ENCODE results near the gene NOSIP. TPM values are rescaled to one million over a fixed set of nuclear protein-coding genes. Genes with fewer than 3 reads are reported as not detected.

The NOSIP gene
- total RNA-seq, 1 donor from 2014 or later = 215 TPM

DNA sequence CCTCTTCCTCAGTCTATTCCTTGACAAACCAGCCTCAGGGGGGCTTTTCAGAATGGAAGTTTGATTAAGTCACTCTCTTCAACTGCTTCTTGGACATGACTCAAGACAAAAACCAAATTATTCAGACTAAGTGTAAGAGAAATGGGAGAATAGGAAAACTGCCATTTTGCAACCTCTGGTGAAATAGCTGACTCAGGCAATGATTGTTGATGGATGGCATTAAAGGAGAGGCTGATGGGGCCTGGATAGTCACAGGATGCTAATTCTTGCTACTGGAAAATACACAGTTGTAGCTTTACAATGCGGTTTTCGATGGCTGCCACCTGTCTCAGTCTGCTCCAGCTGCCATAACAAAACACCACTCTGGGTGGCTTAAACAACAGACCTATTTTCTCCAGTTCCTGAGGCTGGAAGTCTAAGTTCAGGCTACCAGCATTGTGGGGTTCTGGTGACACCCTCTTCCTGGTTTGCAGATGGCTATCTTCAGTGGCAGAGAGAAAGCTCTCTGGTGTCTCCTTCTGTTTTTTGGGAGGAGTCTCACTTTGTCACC, 6.1 kb downstream of the NOSIP start:
- intact Hi-C loops (cut with micrococcal nuclease) = no loop called here

DNA sequence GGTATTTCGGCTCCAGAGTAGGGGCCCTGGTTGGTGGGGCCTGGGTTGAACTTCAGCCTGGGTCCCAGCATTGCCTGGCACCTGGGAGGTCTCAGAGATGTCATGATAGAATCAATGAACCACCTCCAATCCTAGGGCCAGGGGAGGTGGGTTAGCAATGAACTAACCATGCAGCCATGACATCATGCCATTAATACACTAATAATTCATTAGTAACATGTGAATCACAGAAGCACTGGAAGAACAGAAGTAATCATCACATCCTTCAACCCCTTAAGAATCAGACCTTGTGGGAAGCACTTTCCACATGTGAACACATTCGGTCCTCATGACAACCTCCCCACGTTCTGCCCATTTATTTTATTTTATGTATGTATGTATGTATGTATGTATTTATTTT, 6.9 kb downstream of the NOSIP start:
- intact Hi-C loops (cut with micrococcal nuclease) = no loop called here

DNA sequence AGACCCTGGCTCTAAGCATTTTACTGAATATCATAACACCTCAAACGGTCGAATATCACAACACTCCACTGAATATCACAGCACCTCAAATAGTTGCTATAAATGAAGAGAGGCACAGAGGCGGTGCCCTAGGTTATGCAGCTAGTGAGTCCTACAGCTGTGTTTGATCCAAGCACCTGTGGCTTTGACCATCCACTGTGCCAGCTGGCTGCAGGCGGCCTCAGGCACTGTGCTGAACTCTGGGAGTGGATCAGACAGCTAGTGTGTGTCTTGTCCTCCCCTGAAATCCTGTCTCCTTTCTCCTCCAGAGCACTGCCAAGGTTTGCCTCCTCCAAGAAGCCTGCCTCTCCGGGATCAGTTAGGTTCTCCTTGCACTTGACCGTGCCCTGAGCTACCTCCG, 7.3 kb downstream of the NOSIP start:
- intact Hi-C loops (cut with micrococcal nuclease) = no loop called here

DNA sequence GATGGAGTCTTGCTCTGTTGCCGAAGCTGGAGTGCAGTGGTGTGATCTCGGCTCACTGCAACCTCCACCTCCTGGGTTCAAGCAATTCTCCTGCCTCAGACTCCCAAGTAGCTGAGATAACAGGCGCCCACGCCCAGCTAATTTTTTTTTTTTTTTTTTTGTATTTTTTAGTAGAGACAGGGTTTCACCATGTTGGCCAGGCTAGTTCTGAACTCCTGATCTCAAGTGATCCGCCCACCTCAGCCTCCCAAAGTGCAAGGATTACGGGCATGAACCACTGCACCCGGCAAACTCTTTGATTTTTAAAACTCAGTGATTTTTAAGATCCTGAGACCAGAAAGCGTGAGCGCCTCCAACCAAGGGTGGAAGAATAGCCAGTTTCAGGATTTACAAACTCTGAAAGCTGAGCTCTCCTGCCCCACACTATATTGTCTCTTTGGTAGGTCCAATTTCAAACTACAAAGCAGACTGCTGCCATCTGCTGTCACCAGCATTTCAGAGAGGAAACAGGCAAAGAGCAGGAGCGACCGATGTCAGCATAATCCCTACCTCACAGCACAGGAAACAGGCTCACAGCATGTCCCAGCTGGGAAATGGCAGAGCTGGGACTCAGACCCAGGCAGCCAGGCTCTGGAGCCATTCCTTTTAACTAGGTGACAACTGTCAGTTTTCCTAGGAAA, 9.2 kb downstream of the NOSIP start:
- intact Hi-C loops (cut with micrococcal nuclease) = loop anchor here (1.0 kb wide), 10 partner anchors 9 to 345 kb away; partner anchors contain the start of genes FLT3LG and NOSIP

DNA sequence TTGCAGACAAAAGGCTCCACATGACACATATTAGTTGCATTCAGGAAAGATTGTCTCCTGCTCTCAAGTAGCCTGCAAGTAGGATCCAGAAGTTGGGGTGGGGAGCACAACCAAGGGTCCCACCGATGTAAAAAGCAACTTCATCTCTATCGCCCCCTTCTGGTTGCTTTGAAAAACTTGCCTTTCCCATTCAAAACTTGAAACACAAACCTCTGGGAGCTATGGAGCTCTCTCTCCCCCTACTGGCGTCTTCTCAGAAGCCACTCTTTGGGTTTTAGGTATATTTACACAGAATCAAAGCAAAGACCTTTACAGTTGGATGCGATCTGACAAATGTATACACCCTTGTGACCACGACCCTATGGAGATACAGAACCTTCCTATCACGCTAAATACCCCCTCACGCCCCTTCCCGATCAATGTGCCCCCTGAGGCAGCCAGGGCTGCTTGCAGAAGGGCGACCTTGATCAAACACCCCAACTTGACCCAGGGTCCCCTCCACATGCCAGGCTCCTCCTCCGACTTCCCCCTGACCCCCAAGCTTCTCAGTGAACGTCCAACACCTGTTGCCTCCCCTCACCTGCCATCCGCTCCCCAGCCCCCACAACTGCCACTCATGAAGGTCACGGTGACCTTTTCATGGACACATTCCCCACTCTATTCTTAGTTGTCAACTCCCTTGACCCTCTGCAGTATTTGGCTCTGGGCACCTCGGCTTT, 10.1 kb downstream of the NOSIP start:
- intact Hi-C loops (cut with micrococcal nuclease) = loop anchor here (1.0 kb wide), 10 partner anchors 10 to 344 kb away; partner anchors contain the start of genes FLT3LG and NOSIP

DNA sequence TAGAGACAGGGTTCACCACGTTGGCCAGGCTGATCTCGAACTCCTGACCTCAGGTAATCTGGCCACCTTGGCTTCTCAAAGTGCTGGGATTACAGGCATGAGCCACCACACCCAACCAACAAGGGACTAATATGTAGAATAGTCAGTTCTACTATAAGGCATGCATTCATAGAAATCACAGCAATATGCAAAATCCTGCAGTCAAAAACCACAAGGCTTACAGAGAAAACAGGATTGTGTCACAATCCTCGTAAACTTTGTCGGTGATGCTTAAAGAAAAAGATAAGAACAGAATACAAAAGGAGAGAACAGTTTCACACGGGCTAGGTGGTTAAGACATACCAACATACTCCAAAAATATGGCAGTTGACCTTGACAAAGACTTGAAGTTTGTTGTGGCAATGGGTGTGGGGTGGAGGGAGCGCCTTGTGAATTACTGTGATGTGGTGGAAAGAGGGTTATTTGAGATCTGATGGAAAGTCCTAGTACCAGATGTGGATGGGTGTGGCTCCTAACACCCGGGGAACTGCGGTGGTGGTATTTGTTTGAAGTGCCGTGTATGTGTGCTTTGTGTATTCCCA, 12.4 kb downstream of the NOSIP start:
- intact Hi-C loops (cut with micrococcal nuclease) = loop anchor here (1.0 kb wide), 3 partner anchors 8 to 99 kb away; no protein-coding TSS in a partner anchor

DNA sequence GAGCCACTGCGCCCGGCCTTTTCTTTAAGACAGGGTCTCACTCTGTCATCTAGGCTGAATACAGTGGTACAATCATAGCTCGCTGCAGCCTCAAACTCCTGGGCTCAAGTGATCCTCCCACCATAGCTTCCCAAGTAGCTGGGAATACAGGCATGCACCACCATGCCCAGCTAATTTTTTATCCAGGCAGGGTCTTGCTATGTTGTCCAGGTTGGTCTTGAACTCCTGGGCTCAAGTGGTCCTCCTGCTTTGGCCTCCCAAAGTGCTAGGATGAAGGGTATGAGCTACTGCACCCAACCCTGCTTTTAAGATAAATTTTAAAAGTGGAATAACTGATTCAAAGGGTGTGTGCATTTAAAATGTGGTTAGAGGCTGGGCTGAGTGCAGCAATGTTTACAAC, 14.1 kb downstream of the NOSIP start:
- intact Hi-C loops (cut with micrococcal nuclease) = no loop called here

DNA sequence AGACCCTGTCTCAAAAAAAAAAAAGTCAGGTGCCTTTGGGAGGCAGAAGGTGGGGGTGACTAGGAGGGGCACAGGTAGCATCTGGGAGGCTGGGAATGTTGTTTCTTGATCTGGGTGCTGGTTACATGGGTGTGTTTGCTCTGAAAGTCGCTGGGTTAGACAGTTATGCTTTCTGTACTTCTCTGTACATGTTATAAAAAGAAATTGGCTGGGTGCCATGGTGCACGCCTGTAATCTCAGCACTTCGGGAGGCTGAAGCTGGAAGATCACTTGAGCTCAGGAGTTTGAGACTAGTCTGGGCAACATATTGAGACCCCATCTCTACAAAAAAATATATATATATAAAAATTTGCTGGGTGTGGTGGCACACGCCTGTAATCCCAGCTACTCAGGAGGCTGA, 15.1 kb downstream of the NOSIP start:
- intact Hi-C loops (cut with micrococcal nuclease) = no loop called here

DNA sequence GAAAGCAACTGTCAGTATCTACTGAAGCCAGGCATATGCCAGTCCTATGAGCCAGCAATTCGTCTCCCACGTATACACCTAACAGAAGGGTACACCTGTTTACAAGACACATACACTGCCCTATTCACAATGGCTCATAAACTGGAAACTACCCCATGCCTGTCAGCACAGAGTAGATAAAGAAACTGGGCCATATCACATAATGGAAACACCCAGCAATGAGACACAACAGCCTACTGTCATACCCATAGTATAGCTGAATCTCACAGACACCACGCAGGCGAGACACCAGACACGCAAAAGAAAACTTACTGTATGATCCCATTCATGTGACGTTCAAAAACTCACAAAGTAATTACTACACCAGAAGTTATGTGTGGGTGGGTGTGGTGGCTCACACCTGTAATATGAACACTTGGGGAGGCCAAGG, 15.7 kb downstream of the NOSIP start:
- intact Hi-C loops (cut with micrococcal nuclease) = no loop called here

DNA sequence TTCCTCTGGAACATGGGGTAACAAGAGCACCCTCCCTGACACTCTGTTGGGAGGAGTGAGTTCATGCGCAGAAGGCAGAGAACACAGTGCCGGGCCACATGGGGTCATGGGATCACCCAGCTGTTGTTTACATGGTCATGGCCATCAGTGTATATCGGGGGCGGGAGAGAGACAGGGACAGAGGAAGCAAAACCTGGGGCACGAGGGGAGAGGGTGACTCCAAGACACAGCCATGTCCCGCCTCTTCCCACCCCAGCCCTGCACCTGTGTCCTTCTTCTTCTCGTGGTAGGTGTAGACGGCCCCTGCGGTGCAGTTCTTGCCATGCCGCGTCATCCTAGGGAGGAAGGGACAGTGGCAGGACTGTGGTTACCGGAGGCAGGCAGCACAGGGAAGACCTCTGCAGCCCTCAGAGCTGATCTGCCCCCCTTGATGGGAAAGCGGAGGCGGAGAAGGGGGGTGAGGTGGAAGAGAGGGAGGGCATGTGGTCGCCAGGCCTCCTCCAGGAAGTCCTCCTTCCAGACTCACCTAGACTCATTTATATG, 19.9 kb downstream of the NOSIP start:
- intact Hi-C loops (cut with micrococcal nuclease) = loop anchor here (1.0 kb wide), 1 partner anchor 8 kb away; no protein-coding TSS in a partner anchor

DNA sequence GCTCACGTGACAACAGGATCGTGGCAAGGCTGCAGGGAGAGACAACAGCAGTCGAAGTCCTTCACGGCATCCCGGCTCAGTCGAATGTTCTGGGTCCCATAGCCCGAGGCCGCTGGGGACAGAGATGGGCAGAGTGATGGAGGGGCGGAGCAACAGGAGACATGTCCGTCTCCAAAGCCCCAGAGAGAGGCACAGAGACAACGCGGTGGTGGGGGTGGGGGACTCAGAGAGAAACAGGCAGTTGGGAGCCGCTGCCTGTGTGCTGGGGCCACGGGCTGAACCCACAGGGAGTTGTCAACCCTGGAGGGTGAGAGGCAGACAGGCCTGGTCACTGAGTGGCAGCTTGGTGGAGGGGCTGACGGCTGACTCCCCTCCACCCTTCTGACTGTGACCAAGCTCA, 20.4 kb downstream of the NOSIP start:
- intact Hi-C loops (cut with micrococcal nuclease) = loop anchor here (1.0 kb wide), 1 partner anchor 8 kb away; no protein-coding TSS in a partner anchor

DNA sequence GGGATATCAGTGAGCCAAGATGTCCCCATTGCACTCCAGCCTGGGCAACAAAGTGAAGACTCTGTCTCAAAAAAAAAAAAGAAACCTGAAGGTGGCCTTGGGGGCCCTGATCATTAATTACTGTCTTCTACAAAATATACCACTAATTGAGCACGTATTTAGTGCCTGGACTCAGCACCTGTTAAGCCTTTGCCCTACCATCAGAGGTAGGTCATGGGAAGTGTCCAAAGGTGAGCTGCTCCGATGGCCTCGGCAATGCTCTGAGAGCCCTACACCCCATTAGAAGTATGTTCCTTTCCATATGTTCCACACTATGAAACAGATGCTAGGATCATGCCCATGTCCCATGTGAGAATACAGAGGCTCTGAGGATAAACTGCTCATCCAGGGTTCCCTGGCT, 20.9 kb downstream of the NOSIP start:
- intact Hi-C loops (cut with micrococcal nuclease) = no loop called here

DNA sequence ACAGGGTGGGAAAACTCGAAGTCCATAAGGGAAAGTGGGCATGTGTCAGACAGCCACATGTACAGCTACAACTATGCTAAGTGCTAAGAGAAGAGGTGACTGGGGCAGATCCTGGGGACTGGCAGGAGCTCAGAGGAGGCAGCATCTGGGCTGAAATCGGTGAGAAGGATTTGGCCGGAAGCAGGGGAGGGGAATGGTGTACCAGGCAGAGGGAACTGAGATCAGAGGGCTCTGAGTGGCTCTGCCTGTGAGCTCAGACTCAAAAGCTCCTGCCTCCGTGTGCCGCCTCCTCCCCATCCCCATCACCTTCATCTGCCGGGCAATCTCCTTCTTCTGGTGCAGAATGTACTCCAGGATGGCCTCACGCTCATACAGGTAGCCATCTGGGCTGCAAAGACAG, 21.8 kb downstream of the NOSIP start:
- intact Hi-C loops (cut with micrococcal nuclease) = no loop called here

DNA sequence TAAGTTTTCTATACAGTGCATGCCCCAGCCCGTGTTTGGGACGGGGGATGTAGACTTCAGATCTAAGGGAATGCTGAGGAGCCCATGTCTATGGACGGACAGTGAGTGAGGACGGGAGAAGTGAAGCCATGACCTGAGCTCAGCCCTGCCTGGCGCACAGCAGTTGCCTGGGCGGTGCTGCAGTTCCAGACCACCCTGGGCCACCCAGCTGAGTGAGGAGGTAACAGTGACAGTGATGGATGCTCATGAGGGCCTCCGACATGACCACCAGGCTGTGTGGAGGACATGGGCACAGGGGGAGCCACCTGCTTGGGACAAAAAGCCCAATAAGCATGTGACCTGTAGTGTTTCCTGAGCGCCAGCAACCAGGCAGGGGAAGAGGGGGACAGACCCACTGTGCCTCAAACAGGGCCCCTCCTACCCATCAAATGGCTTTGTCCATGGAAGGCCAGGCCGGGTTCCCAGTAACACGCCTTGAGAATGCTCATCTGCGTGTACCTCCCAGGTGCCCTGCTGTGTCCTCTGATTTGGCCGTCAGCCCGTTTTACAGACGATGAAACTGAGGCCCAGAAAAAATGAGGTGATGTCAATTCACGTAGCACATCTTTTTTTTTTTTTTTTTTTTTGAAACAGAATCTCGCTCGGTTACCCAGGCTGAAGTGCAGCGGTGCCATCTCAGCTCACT, 22.6 kb downstream of the NOSIP start:
- intact Hi-C loops (cut with micrococcal nuclease) = no loop called here

DNA sequence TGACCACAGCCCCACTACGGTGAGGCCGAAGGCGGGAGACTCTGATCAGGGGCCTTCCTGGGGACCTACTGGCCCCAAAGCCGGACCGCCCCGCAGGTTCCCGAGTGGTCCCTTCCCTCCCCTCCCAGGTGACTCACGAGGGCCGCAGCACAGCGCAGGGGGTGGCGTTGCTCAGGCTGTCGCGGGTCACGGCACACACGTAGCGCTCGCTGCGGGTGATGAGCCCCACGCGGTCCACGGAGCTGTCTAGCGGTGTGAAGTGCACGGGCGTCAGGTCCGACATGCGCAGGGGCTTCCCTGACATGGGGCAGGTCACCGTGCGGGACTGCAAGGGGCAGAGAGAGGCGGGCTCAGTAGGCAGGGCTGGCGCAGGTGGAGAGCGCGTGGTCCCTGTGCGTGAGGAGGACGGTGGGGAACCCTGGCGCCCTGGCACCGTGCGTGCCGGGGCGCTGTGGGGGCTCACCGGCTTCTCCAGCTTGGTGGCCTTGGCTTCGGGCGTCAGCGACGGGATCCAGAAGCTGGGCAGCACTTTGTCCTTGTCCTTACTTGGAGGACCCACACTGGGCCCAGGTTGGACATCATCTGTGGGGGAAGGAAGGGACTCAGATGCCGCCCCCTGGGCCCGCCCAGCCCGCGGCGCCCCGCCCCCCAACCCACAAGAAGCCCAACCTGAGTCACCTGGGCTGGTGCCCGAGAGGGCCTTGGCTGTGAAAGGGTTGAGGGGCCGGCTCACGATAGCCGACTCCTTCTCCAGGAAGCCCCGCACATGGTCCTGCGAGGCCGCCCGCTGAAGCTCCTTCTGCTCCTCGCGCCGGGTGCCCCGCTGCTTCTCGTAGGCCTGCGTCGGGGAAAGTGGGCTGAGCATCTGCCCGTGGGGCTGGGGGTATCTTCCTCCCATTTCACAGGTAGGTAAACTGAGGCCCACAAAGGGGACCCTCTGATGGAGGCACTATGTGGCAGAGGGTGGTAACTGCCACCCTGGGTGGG, 23.7 kb downstream of the NOSIP start:
- intact Hi-C loops (cut with micrococcal nuclease) = loop anchor here (1.0 kb wide), 1 partner anchor 84 kb away; the partner anchor contains the start of gene RRAS

DNA sequence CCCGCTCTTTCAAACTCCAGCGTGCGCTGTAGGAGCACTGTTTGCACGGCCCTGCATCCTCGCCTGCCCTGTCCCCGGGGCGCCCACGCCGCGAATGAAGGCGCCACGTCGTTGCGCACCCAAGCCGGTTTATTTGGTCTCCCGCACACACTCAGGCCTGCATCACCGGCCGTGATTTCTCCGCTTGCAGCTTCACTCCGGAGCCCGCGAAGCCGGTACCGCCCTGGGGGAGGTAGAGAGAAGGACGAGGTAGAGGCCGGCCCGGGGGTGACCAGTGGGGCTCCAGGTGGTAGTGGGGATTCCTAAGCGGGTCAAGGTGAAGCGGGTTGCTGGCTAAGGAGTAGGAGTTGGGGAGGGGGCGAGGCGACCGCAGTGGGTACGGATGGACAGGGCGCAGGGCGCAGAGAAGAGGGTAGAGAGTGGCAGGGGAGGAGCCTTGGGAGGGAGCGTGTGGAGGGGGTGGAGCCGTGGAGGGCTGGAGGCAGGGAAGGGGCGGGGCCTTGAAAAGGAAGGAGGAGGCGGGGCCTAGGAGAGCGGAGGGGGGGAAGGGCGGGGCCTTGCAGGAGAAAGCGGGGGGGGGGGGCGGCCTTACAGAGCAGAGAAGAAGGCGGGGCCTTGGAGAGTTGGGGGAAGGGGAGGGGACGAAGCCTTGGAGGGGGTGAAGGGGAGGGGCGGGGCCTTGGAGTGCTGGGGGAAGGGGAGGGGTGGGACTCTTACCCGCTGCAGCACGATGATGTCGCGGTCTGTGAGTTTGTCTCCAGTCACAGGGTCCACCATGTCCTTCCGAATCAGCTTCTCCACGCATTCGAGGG, 24.6 kb downstream of the NOSIP start:
- intact Hi-C loops (cut with micrococcal nuclease) = loop anchor here (1.0 to 2.0 kb wide), 2 partner anchors 35 to 84 kb away; partner anchors contain the start of genes PRR12 and RRAS

DNA sequence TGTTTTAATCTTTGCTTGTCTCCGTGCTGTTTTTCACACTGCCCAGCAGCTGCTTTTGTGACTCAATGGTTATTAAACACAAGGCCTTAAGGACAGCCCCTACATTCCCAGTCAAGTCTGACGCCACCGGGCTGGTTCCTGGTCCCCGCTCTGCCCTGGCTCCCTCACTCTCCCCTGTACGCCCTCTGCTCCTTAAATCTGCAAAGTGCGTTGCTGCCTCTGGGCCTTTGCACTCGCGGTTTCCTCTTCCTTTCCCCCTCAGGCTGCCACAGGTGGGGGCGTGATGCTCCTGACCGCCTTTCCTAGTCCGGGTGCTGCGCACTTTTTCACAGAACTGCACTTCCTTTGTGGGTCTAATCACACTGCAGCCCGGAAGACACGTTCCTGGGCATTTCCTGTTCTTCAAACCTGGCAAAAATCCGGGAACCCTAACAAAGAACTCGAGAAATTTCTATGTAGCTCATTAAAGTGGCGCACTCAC, 25.6 kb downstream of the NOSIP start:
- intact Hi-C loops (cut with micrococcal nuclease) = loop anchor here (1.0 to 2.0 kb wide), 2 partner anchors 14 to 36 kb away; partner anchors contain the start of gene PRR12

DNA sequence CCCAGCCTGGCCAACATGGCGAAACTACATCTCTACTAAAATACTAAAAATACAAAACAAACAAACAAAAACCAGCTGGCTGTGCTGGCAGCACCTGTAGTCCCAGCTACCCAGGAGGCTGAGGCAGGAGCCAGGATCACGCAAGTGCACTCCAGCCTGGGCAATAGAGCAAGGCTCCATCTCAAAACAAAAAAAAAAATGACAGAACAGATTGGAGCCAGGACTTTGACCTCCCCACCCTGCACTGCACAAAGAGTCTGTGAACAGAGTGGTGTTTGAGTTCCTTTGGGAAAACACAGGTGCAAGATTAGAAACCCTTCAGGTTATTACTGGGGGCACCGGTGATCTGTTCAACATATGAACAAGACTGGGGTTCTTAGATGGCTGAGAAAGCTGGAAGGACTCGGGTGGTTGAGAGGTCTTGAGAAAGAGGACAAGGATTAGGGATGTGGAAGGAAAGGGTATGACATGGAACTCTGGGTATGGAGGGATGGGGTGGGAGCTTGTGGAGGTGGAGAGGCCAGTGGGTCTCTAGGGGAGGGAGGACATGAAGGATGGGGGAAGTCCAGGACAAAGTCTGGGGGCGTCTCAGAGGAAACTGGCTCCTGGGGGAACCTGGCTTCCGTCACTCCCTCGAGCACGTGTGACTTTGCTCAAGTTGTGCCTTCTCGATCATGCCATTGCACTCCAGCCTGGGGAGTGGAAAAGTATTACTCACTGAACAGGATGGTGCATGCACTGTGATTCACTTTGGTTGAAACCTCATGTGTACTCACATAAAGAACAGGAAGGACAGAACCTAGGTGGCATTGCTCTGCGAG, 26.7 kb downstream of the NOSIP start:
- intact Hi-C loops (cut with micrococcal nuclease) = loop anchor here (1.0 to 2.0 kb wide), 2 partner anchors 15 to 37 kb away; partner anchors contain the start of gene PRR12
